Cerebellar nuclear complex (tissue), 1 donor: ENCODE results near the gene DNAH17.
A peak's percentile ranks its signal among the peaks of the same experiment; 100 is the strongest.
"Not testable (repeated sequence)": the region's sequence is repeated elsewhere in the genome, so short reads cannot be mapped to it uniquely, and the experiment has no call there.

Experiments used
- DNase-seq, 2 experiments: peaks; one replicate each; lab custom pipeline; 2025; lab: John Stamatoyannopoulos, UW

Gene DNAH17

DNA sequence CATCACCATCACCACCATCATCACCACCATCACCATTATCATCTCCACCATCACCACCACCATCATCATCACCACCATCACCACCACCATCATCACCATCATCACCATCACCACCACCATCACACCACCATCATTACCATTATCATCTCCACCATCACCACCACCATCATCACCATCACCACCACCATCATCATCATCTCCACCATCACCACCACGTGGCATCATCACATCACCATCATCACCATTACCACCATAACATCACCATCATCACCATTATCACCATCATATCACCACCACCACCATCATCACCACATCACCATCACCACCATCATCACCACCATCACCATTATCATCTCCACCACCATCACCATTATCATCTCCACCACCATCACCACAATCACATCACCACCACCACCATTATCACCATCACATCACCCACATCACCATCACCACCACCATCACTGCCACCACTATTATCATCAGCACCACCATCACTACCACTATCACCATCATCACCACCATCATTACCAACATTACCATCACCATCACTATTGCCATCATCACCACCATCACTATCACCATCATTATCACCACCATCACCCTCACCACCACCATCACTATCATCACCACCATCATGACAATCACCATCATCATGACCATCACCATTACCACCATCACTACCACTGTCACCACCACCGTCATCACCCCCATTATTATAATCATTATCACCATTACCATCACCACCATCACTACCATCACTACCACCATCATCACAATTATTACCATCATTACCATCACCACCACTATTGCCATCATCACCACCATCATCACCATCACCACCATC is 99.1 kb downstream of the DNAH17 start:
- no peak for DNase-seq

GRCh38 chr17:78476973-78477372 is 100.2 kb downstream of the DNAH17 start:
- DNase-seq, result no peak

- no peak for DNase-seq
Observed at GRCh38 chr17:78476149-78476548, 101.0 kb downstream of the DNAH17 start.

- DNase-seq, result no peak
Observed at GRCh38 chr17:78475211-78475610, 102.0 kb downstream of the DNAH17 start.

DNA sequence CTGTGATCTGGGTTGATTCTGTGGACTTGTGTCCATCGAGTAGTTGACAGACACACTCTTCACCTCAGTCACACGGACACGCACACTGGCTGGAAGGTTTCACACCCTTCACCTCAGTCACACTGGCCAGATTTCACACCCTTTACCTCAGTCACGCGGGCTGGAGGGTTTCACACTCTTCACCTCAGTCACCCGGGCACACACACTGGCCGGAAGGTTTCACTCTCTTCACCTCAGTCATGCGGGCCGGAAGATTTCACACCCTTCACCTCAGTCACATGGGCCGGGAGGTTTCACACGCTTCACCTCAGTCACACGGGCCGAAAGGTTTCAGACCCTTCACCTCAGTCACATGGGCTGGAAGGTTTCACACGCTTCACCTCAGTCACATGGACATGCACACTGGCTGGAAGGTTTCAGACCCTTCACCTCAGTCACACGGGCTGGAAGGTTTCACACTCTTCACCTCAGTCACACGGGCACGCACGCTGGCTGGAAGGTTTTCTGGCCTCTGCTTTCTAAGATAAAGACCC is 102.5 kb downstream of the DNAH17 start:
- no peak for DNase-seq

GRCh38 chr17:78473951-78474613 is 103.1 kb downstream of the DNAH17 start:
- no peak for DNase-seq

GRCh38 chr17:78472035-78472905 is 104.9 kb downstream of the DNAH17 start:
- DNase-seq, result no peak

GRCh38 chr17:78471635-78472034 is 105.6 kb downstream of the DNAH17 start:
- DNase-seq, result no peak

GRCh38 chr17:78469443-78469842 is 107.8 kb downstream of the DNAH17 start:
- DNase-seq, result no peak

DNA sequence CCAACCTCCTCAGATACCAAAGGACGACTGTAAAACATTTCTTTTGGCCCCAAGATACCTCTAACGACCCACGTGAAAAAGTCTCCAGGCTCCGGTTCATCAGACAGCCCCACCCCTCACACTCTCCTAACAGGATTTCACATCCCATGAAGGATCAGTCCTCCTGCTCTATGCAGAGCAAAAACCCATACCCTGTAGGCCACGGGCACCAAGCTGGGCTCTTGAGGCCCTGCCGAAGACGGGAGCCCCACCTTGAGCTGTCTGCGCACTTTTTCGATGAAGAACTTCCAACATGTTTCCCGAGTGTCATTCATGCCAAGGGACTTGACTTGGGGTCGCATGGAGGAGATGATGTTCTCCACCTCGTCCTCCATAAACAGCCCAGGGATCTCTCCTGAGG is 108.8 kb downstream of the DNAH17 start:
- DNase-seq, result no peak

DNA sequence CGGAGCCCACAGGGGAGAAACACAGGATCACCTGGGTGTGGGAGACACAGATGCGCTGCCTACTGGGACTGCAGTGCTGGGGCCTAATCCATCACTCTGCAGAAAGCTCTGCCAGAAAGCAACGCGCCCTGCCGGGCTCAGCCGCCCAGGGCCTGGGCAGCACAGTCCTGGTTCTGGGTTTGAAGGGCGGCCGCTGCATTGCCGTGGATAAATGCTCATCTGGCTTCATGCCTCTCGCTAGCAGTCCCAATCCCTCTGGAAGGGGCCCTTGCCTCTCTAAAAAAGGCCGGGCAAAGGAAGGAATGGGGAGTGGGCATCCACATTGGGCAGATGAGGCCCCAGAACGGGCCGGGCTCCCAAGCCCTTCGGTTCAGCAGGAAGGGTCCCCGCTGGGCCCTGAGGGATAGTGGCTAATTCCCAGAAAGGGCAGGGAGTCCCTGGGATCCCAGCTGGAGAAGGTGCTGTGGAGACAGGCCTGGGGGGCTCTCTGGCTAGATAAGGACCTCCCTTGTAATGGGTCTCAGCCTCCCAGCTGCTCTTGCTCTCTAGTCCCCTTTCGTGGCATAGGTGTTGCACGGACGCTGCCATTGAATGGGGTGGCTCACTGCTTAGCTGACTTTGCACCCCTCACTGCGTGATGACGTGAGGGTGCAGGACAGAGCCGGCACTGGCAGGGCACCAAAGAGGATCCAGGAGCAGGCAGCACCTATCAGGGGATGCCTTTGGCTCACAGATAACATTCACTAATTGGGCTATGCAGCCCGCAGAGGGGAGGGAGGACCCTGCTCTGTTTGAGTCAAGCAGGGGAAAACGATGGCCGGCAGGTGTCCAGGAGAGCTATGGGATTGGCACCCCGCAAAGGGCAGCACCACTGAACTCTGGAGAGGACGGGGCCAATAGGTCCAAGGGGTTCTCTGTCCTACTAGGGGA is 110.1 kb downstream of the DNAH17 start:
- DNase-seq, result no peak

- DNase-seq, result not testable (repeated sequence)
Observed at GRCh38 chr17:78466109-78466785, 110.9 kb downstream of the DNAH17 start.

DNA sequence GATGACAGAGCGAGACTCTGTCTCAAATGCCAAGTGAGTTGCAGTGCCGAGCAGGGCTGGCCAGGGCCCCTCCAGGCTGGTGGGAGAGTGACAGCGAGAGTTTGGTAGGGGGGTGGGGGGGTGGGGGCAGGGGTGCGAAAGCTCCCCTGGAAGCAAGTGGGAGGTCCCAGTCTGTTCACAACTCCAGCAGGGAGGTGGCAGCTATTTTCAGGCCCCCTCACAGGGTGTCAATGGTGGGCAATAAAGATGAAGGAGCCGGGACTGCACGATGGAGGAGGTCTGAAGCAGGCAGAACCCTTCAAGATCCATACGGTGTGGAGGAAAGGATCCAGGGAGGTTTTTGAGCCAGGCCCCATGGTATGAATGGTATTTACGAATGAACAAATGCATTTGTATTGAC is 115.0 kb downstream of the DNAH17 start:
- DNase-seq, result no peak

GRCh38 chr17:78461799-78462053 is 115.5 kb downstream of the DNAH17 start:
- no peak for DNase-seq

GRCh38 chr17:78460951-78461798 is 116.0 kb downstream of the DNAH17 start:
- no peak for DNase-seq

DNA sequence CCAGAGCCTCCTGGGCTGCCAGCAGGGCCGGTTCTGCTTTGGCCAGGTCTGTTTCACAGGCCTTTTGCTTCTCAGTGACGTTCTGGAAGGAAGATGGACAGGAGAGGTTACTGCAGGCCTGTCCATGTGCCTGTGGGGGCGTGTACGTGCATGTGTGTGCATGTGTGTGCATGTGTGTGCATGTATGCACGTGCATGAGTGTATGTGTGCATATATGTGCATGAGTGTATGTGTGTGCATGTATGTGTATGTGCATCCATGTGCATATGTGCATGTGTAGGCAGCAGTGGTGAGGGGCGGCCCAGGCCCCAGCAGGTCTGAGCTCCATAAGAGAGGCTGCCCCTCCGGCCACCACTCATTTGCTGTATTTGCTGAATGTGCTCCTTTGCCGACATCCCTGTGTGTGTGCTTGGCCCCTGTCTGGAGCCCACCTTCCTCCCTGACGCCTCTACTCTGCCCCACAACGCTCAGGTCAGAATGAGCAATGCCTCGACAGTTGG is 117.0 kb downstream of the DNAH17 start:
- no peak for DNase-seq

DNA sequence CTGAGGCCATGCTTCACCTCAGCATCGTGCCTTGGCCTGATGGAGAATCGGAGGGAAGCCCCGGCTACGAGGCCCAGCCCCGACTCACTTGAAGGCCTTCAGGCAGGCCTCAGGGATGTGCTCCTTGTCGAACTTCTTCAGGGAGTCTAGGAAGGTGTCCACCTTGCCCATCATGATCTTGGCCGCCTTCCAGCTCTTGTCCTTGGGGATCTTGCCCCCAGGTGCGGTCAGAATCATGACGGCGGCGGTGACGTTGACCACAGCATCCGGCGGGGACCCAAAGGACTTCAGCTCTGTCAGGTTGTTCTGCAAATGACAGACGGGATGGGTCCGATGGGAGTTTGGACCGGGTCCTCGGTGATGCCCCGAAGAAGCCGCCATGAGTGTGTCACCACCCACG is 117.5 kb downstream of the DNAH17 start:
- no peak for DNase-seq

- peak in 1 of 2 experiments; percentile 13 for DNase-seq
Observed at GRCh38 chr17:78458736-78459335, 118.4 kb downstream of the DNAH17 start.

- no peak for DNase-seq
Observed at GRCh38 chr17:78458091-78458490, 119.1 kb downstream of the DNAH17 start.
